ENCODE results near the gene PKHD1.

Gene PKHD1

DNA sequence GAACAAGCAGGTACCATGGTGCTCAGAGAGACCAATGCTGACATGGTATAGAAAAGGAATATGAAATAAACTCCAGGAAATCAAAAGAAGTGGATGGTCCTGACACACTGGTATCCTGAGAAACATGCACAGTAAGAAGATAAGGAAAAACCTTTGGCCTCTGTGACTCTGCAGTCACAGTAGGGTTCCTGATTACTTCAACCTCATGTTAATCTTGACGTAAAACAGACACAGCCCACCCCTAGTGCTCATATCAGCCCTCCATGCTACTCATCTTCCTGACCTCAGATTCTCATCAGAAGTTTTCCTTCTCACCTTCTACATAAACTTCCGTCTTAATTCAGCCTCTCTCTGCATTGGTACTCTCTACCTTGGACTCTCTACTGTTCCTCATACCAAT is 240.9 kb downstream of the PKHD1 start:
- no peak overlapping the region for H3K4me3 ChIP-seq (replicated peaks; ENCODE audit: low read depth, low read length)
- DNase-seq (ENCODE audit: extremely low read depth, low read depth) = no peak
- TF ChIP-seq, protein P1, sequence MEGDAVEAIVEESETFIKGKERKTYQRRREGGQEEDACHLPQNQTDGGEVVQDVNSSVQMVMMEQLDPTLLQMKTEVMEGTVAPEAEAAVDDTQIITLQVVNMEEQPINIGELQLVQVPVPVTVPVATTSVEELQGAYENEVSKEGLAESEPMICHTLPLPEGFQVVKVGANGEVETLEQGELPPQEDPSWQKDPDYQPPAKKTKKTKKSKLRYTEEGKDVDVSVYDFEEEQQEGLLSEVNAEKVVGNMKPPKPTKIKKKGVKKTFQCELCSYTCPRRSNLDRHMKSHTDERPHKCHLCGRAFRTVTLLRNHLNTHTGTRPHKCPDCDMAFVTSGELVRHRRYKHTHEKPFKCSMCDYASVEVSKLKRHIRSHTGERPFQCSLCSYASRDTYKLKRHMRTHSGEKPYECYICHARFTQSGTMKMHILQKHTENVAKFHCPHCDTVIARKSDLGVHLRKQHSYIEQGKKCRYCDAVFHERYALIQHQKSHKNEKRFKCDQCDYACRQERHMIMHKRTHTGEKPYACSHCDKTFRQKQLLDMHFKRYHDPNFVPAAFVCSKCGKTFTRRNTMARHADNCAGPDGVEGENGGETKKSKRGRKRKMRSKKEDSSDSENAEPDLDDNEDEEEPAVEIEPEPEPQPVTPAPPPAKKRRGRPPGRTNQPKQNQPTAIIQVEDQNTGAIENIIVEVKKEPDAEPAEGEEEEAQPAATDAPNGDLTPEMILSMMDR (IDR thresholded peaks at IDR 0.05; ENCODE audit: low read depth, low read length, missing control alignments) = no peak

DNA sequence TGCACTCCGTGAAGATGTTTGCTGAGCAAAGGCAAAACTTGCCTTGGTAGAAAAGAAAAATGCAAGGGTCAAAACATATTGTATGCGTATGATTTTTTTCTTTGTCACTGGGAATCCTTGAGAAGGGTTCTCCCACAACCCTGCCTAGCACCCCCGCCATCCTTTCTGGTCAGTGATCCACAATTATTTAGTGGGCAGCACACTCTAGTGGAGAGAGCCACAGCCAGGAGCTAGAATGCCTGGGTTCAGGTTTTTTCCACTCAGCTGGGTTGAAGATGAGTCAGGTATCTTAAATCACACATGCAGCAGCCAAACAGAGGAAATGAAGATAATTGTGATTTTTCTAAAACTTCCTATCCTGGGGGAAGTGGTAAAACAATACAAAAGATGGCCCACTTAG is 243.1 kb downstream of the PKHD1 start:
- TF ChIP-seq, protein P1 (IDR thresholded peaks at IDR 0.05; ENCODE audit: low read depth, low read length, missing control alignments) = no peak
- DNase-seq (ENCODE audit: extremely low read depth, low read depth) = no peak
- H3K4me3 ChIP-seq (replicated peaks; ENCODE audit: low read depth, low read length) = no peak overlapping the region

DNA sequence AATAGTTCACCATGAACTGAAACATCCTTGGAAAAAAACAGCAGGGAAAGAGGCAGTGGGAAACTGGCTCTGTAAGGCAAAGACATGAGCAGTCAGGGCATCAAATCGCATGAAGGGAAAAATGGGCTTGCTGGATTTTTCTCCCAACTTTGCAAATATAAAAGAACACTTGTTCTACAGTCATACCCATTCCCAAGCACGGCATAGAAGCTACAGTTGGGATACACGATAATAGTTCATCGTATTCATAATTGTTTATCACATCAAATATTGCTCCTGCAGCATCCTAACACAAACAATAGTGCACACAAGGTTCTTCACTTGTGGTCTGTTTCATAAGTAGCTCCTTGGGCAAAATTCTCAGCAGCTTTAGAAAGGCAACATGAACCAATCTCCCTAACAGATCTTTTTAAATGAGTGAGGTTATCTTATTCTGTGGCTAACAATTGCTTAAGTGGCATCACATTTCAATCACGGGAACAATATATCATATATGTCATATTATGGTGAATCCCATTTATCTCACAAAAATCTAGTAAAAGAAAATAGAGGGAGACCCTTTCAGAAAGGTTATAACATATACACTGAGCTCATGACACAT is 243.9 kb downstream of the PKHD1 start:
- TF ChIP-seq, protein P1 (IDR thresholded peaks at IDR 0.05; ENCODE audit: low read depth, low read length, missing control alignments) = no peak
- no peak overlapping the region for H3K4me3 ChIP-seq (replicated peaks; ENCODE audit: low read depth, low read length)
- DNase-seq (ENCODE audit: extremely low read depth, low read depth) = no peak

DNA sequence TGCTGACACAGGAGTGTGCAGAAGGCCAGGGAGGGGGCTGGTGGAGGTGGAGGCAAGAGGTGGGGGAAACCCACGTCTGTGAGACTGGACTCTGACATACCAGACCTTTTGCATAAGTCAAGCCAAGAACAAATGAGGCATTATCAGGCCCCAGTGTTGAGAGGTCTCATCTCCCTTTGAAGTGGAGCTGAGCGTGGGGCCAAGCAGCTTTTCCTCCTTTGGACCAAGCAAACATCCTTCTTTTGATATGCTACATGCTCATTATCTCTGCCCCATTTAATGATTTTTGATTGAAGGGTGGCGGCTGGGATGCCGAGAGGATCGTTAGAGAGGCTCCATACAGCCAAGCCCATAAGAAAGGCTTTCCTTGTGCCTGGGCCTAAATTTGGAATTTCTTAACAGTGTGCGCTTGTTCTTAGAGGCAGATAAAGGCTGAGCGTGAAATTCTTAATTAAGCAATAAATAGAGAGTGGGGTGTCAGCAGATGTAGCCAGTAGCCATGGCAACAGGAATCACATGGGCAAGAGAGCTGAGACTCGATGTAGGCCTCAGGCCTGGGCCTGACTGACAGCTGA is 244.5 kb downstream of the PKHD1 start:
- DNase-seq (ENCODE audit: extremely low read depth, low read depth) = no peak
- no peak overlapping the region for H3K4me3 ChIP-seq (replicated peaks; ENCODE audit: low read depth, low read length)
- TF ChIP-seq, protein P1 (IDR thresholded peaks at IDR 0.05; ENCODE audit: low read depth, low read length, missing control alignments) = no peak

DNA sequence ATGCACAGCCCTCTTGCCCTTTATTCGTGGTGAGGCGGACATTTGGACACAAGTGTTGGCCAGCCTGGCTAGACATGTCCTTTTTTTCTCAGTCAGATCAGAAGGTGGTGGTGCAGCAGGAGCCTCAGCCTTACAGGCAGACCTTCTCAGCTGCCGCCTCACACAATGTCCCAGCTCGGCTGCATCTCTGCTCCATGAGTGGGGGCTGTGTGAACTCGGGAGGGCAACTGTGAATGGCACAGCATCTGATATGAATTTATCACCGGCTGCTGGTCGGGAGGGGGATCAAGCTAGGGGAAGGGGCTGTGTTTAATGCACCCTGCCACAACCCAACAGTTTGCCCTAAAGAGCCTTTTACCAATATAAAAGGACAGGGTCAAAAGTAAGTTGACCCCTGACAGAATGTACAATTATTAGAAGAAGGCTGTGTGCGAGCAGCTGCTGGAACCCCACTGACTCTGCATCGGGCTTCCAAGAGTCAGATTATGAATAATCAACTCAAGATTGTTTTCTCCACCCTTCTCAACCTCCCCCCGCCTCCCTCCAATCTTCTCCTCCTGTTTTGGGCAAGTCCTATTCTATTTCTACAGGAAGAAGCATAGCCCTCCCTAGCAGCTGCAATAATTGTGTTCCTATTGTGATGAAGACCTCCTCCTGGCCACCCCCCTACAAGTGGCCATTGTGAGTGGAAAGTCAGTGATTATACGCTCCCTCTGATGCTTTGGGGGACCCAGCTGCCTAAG is 245.2 kb downstream of the PKHD1 start:
- DNase-seq (ENCODE audit: extremely low read depth, low read depth) = no peak
- H3K4me3 ChIP-seq (replicated peaks; ENCODE audit: low read depth, low read length) = no peak overlapping the region
- TF ChIP-seq, protein P1 (IDR thresholded peaks at IDR 0.05; ENCODE audit: low read depth, low read length, missing control alignments) = no peak

DNA sequence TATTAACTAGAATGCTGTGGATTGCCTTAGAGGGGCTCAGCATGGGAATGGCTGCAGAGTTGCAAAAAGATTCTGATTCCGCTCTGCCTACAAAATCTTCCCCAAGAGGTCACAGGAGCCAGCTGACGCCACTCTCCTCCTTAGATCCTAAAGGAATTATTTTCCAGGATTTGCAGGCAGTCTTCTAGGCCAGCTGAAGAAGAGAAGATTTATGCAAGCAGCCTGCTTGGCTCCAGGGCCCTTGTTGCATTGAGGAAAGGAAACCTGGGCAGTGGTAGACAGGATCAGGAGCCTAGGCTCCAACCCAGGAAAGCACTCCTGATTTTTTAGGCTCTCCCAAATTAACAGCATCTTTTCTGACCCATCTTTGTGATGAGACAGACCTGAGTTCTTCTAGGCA is 245.8 kb downstream of the PKHD1 start:
- H3K4me3 ChIP-seq (replicated peaks; ENCODE audit: low read depth, low read length) = no peak overlapping the region
- TF ChIP-seq, protein P1 (IDR thresholded peaks at IDR 0.05; ENCODE audit: low read depth, low read length, missing control alignments) = no peak
- DNase-seq (ENCODE audit: extremely low read depth, low read depth) = no peak

Measured in HFF-Myc (cell line).